Astrocyte (in vitro differentiated cells and primary cell): ENCODE data around the gene FLRT1. TPM values are rescaled to one million over a fixed set of nuclear protein-coding genes. Genes with fewer than 3 reads are reported as not detected.

Source experiments
- DNase-seq: peaks from one replicate; pipeline ENCODE4 v3.0.0-alpha.2; 2010; ENCODE audit warnings: low read depth
- FAIRE-seq: peaks from 2 replicates; lab custom pipeline; 2011; peaks lifted over from hg19 to GRCh38; lab: Jason Lieb, UNC
- H2AFZ ChIP-seq: 2 replicates; pipeline ENCODE4 v1.6.0; 2012; ENCODE audit warnings: low read depth, low read length, inconsistent platforms
- H3K27ac ChIP-seq: 2 replicates; pipeline ENCODE4 v1.5.1; 2011; ENCODE audit warnings: low read depth, low read length, inconsistent platforms
- H3K27me3 ChIP-seq: 2 replicates; pipeline ENCODE4 v1.6.0; 2011; ENCODE audit warnings: low read length, inconsistent platforms; ENCODE audit not compliant: insufficient read depth
- H3K36me3 ChIP-seq: 2 replicates; pipeline ENCODE4 v1.5.1; 2011; ENCODE audit warnings: low read length, inconsistent platforms; ENCODE audit not compliant: insufficient read depth
- H3K4me1 ChIP-seq: 2 replicates; pipeline ENCODE4 v1.5.1; 2011; ENCODE audit warnings: low read length, inconsistent platforms; ENCODE audit not compliant: insufficient read depth
- H3K4me2 ChIP-seq: 2 replicates; pipeline ENCODE4 v1.6.0; 2012; ENCODE audit warnings: low read length, inconsistent platforms
- H3K4me3 ChIP-seq: 2 replicates; pipeline ENCODE4 v1.5.1; 2011; ENCODE audit warnings: low read depth, mild to moderate bottlenecking, low read length, inconsistent platforms; ENCODE audit not compliant: insufficient read depth
- H3K79me2 ChIP-seq: 2 replicates; pipeline ENCODE4 v1.6.0; 2012; ENCODE audit warnings: mild to moderate bottlenecking, low read length, inconsistent platforms; ENCODE audit not compliant: insufficient read depth
- H3K9ac ChIP-seq: 2 replicates; pipeline ENCODE4 v1.6.0; 2012; ENCODE audit warnings: mild to moderate bottlenecking, low read length, inconsistent platforms
- H3K9me3 ChIP-seq: 2 replicates; pipeline ENCODE4 v1.5.1; 2012; ENCODE audit warnings: low read depth, mild to moderate bottlenecking, low read length, inconsistent platforms; ENCODE audit not compliant: insufficient read depth
- H4K20me1 ChIP-seq: 2 replicates; pipeline ENCODE4 v1.6.0; 2012; ENCODE audit warnings: low read length, inconsistent platforms; ENCODE audit not compliant: insufficient read depth
- H3K27ac Mint-ChIP-seq: one replicate; pipeline ENCODE4 v1.8.0; 2021; ENCODE audit warnings: mild to moderate bottlenecking, mixed read lengths; ENCODE audit not compliant: unreplicated experiment
- H3K27me3 Mint-ChIP-seq: one replicate; pipeline ENCODE4 v1.8.0; 2021; ENCODE audit warnings: low read depth, mixed read lengths; ENCODE audit not compliant: unreplicated experiment
- H3K36me3 Mint-ChIP-seq: one replicate; pipeline ENCODE4 v1.8.0; 2021; ENCODE audit warnings: low read depth, mixed read lengths; ENCODE audit not compliant: unreplicated experiment
- H3K4me1 Mint-ChIP-seq: one replicate; pipeline ENCODE4 v1.8.0; 2021; ENCODE audit warnings: low read depth, mixed read lengths; ENCODE audit not compliant: unreplicated experiment
- H3K4me3 Mint-ChIP-seq: one replicate; pipeline ENCODE4 v1.8.0; 2021; ENCODE audit warnings: mild to moderate bottlenecking, moderate library complexity, mixed read lengths; ENCODE audit not compliant: unreplicated experiment
- H3K9me3 Mint-ChIP-seq: one replicate; pipeline ENCODE4 v1.8.0; 2021; ENCODE audit warnings: mild to moderate bottlenecking, mixed read lengths; ENCODE audit not compliant: unreplicated experiment
- EZH2 ChIP-seq: IDR thresholded peaks from 2 replicates; pipeline ENCODE4 v1.6.1; 2012; ENCODE audit warnings: mild to moderate bottlenecking, low read length, inconsistent platforms; ENCODE audit not compliant: insufficient read depth
- total RNA-seq: library from RNA; stranded (reverse); gene quantifications from 2 replicates; pipeline ENCODE4 v1.2.1, GENCODE V29; 2021
- TF ChIP-seq, protein P1 (sequence below): IDR thresholded peaks from 2 replicates; pipeline ENCODE4 v1.5.1; 2011; ENCODE audit warnings: low read depth, mild to moderate bottlenecking, inconsistent platforms, low read length, moderate library complexity; ENCODE audit not compliant: insufficient read depth

The FLRT1 gene
- total RNA-seq, 1 donor from 2014 or later = 0.20 TPM

DNA sequence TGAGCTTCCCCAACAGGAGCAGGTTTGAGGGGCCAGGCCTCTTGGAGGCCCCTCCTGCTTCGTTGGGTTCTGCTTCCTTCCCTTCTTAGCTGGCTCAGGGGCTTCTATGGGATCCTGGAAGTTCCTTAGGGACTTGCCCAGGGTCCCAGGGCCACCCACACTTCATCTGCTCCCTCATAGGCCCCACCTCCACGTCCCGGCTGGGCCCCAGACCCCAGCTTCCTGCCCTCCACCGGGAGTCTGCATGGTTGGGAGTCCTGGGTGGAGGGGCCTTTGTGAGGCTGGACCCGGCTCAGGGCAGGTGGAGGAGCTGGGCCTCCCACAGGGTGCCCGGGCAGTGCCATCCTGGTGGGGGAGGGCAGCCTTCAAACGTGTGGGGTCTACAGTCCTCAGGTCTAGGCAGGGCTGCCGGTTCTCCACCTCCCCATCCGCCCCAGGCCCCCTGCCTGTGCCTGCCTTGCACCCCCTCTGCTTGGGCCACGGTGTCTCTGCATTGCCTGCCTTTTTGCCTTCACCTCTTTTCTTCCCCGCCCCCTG is 37.9 kb upstream of the FLRT1 start:
- peaks cover 78% of the 10 kb centered on the region for H4K20me1 ChIP-seq

DNA sequence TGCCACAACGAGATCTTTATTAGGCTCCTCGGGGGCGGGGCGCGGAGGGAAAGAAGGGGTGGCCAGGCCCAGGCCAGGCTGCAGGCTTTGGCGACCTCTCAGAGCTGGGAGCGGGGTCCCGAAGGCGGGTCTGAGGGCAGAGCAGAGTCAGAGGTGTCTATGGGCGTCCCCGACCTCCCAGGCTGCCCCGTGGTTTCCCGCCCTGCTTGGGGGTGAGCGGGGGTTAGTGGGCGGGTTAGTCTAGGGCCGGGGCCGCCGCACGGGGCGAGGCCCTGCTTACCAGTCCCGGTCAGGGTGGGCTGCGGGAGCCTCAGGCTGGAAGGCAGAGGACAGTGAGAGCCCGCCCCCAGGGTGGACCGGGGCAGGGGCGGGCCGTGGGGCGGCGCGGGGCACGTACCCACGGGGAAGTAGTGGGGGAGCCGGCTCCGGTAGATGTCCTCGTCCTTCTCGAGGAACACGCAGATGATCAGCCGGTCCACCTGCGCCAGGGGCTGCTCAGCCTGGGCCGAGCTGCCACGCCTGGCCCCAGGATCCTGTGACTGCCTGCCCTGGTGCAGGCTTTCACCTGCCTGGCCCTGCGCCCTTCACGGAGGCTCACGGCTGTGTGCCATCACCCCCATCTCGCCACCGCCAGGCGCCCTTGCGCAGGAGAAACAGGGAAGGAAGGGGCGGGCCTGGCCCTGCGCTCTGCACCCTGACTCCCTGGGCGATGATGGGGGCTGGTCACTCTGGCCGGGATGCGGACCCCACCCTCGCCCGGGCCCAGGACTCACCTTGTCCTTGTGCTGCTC is 37.0 kb upstream of the FLRT1 start:
- H2AFZ ChIP-seq = no peak overlapping the region
- H3K27ac ChIP-seq = no peak overlapping the region
- H3K4me3 ChIP-seq = no peak overlapping the region
- no peak for TF ChIP-seq EZH2
- TF ChIP-seq, protein P1, sequence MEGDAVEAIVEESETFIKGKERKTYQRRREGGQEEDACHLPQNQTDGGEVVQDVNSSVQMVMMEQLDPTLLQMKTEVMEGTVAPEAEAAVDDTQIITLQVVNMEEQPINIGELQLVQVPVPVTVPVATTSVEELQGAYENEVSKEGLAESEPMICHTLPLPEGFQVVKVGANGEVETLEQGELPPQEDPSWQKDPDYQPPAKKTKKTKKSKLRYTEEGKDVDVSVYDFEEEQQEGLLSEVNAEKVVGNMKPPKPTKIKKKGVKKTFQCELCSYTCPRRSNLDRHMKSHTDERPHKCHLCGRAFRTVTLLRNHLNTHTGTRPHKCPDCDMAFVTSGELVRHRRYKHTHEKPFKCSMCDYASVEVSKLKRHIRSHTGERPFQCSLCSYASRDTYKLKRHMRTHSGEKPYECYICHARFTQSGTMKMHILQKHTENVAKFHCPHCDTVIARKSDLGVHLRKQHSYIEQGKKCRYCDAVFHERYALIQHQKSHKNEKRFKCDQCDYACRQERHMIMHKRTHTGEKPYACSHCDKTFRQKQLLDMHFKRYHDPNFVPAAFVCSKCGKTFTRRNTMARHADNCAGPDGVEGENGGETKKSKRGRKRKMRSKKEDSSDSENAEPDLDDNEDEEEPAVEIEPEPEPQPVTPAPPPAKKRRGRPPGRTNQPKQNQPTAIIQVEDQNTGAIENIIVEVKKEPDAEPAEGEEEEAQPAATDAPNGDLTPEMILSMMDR = no peak
- H3K4me2 ChIP-seq = peak overlapping the region; percentile 76
- FAIRE-seq (no peak), DNase-seq (no peak)
- peaks cover 10% of the 10 kb centered on the region for H3K4me1 ChIP-seq
- H4K20me1 ChIP-seq = peaks cover 74% of the 10 kb centered on the region
- H3K36me3 ChIP-seq = peaks cover 2% of the 10 kb centered on the region
- no peak overlapping the region for H3K9ac ChIP-seq
- no peak overlapping the region for H3K27ac Mint-ChIP-seq
- H3K79me2 ChIP-seq = no peaks in the 10 kb centered on the region
- no peak overlapping the region for H3K4me3 Mint-ChIP-seq
- H3K9me3 ChIP-seq = no peaks in the 10 kb centered on the region
- no peaks in the 10 kb centered on the region for H3K9me3 Mint-ChIP-seq
- peaks cover 17% of the 10 kb centered on the region for H3K27me3 Mint-ChIP-seq
- H3K27me3 ChIP-seq = no peaks in the 10 kb centered on the region
- no peaks in the 10 kb centered on the region for H3K4me1 Mint-ChIP-seq
- no peaks in the 10 kb centered on the region for H3K36me3 Mint-ChIP-seq

More for the DNA sequence above, 37.9 kb upstream of the FLRT1 start:
- Histone ChIP-seq H3K27me3 (no peaks in the 10 kb centered on the region), H3K4me1 (peaks cover 10% of the 10 kb centered on the region), H3K9ac (no peak overlapping the region), H3K9me3 (no peaks in the 10 kb centered on the region), H3K79me2 (no peaks in the 10 kb centered on the region), H3K27ac (no peak overlapping the region), H3K4me2 (no peak overlapping the region), H3K36me3 (peaks cover 4% of the 10 kb centered on the region), H2AFZ (no peak overlapping the region), H3K4me3 (no peak overlapping the region)
- H3K9me3 Mint-ChIP-seq = no peaks in the 10 kb centered on the region
- DNase-seq = no peak
- H3K4me3 Mint-ChIP-seq = no peak overlapping the region
- no peak overlapping the region for H3K27ac Mint-ChIP-seq
- no peaks in the 10 kb centered on the region for H3K36me3 Mint-ChIP-seq
- TF ChIP-seq, protein P1 = no peak
- no peak for TF ChIP-seq EZH2
- FAIRE-seq = no peak
- H3K4me1 Mint-ChIP-seq = peaks cover 1% of the 10 kb centered on the region
- H3K27me3 Mint-ChIP-seq = peaks cover 11% of the 10 kb centered on the region
